HG02798 (cell line): Measurements from ENCODE around the gene CWC15.
"Not testable (repeated sequence)": the region's sequence is repeated elsewhere in the genome, so short reads cannot be mapped to it uniquely, and the experiment has no call there.

Source experiments
- ATAC-seq: cut with Tn5 transposase; IDR thresholded peaks from one replicate; pipeline ENCODE4 v1.9.1; 2021; ENCODE audit warnings: mild to moderate bottlenecking; ENCODE audit not compliant: unreplicated experiment, poor library complexity

CWC15 gene

GRCh38 chr11:94958121-94958696, 15.1 kb downstream of the CWC15 start:
- no peak for ATAC-seq

GRCh38 chr11:94956963-94957362, 16.4 kb downstream of the CWC15 start:
- ATAC-seq, result no peak

- no peak for ATAC-seq
These were observed 18.6 kb downstream of the CWC15 start for GRCh38 chr11:94954753-94955152.

- no peak for ATAC-seq
These were observed 25.2 kb downstream of the CWC15 start for GRCh38 chr11:94948070-94948617.

GRCh38 chr11:94946812-94947211, 26.5 kb downstream of the CWC15 start:
- ATAC-seq, result no peak

DNA sequence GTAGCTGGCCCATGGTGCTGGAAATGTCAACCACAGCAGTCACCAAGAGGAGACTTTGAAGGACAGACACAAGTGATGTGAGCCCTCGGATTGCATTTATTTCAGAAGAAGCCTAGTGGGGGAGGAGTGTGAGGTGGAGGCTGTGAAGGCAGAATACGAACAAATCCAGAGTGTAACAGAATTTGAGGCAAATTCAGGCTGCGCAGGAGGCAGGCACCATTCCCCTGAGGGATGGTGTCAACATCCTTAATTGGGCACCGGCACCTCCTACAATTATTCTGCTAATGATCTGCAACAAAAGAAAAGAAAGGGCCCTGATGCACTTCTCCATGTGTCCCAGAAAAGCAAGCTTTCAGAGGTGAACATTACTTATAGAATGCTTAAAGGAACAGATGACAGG, 32.2 kb downstream of the CWC15 start:
- ATAC-seq, result no peak

GRCh38 chr11:94939346-94939745, 34.0 kb downstream of the CWC15 start:
- no peak for ATAC-seq

GRCh38 chr11:94938095-94939055, 35.0 kb downstream of the CWC15 start:
- ATAC-seq, result no peak

- ATAC-seq, result no peak
These were observed 38.5 kb downstream of the CWC15 start for GRCh38 chr11:94934846-94935245.

- no peak for ATAC-seq
These were observed 39.0 kb downstream of the CWC15 start for GRCh38 chr11:94934362-94934761.

- ATAC-seq, result no peak
These were observed 39.9 kb downstream of the CWC15 start for GRCh38 chr11:94933223-94934130.

DNA sequence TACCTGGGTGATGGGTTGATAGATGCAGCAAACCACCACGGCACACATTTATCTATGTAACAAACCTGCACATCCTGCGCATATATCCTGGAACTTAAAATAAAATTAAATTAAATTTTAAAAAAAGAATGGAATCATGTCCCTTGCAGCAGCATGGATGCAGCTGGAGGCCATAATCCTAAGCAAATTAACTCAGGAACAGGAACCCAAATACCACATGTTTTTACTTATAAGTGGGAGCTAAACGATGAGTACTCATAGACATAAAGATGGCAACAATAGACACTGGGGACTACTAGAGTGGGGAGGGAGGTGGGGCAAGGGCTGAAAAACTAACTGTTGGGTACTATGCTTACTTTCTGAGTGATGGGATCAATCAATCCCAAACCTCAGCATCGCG, 40.9 kb downstream of the CWC15 start:
- no peak for ATAC-seq

DNA sequence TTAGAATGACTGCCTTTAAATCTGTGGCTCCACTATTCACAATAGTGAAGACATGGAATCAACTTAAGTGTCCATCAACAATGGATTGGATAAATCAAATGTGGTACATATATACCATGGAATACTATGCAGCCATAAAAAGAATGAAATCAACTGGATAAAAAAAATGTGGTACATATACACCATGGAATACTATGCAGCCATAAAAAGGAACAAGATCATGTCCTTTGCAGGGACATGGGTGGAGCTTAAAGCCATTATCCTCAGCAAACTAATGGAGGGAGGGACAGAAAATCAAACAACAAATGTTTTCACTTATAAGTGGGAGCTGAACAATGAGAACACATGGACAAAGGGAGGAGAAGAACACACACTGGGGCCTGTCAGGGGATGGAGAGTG, 41.3 kb downstream of the CWC15 start:
- not testable (repeated sequence) for ATAC-seq

GRCh38 chr11:94928117-94928990, 45.0 kb downstream of the CWC15 start:
- ATAC-seq, result no peak

GRCh38 chr11:94926698-94927237, 46.6 kb downstream of the CWC15 start:
- no peak for ATAC-seq

DNA sequence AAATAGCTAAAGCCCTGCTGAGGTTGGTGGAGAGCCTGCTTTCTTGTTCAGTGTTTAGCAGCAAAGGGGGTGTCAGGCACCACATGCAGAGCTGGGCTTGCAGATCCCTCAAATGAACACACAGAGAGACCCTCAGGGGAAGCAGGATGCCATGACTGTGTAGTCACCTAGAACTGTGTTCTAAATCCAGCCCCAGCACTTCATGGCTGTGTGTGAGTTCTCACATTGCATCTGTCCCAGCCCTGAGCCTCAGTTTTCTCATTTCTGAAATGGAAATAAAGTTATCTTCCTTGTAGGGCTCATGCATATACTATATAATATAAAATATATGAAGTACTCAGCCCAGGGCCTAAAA, 47.1 kb downstream of the CWC15 start:
- no peak for ATAC-seq

GRCh38 chr11:94925422-94926270, 47.7 kb downstream of the CWC15 start:
- no peak for ATAC-seq

DNA sequence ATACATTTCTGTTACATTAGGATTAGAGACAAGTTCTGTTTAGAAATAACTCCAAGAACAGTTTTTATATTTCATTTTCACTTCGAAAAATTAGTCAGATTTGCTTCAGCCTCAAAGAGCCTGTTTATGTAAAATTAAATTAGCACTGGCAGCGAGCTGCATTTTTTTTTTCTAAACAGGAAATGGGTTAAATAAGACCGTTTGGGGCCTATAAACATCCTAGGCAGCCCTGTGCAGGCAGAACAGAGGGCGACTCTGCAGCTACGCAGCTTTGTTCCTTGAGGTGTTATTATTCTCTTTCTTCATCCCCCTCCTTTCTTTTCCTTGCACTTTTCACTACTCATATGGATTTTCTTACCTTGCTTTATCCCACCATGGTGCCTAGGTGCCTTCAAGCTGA, 48.7 kb downstream of the CWC15 start:
- ATAC-seq, result no peak
